Fibroblast of skin of scalp (primary cell): Measurements from ENCODE around the gene B3GNT4.
A peak's percentile ranks its signal among the peaks of the same experiment; 100 is the strongest.
"Not testable (repeated sequence)": the region's sequence is repeated elsewhere in the genome, so short reads cannot be mapped to it uniquely, and the experiment has no call there.

ENCODE experiments used
- DNase-seq: peaks from one replicate; pipeline ENCODE4 v3.0.0-alpha.2; 2013

Gene B3GNT4

GRCh38 chr12:122189626-122190475, 13.7 kb upstream of the B3GNT4 start:
- DNase-seq, result no peak

DNA sequence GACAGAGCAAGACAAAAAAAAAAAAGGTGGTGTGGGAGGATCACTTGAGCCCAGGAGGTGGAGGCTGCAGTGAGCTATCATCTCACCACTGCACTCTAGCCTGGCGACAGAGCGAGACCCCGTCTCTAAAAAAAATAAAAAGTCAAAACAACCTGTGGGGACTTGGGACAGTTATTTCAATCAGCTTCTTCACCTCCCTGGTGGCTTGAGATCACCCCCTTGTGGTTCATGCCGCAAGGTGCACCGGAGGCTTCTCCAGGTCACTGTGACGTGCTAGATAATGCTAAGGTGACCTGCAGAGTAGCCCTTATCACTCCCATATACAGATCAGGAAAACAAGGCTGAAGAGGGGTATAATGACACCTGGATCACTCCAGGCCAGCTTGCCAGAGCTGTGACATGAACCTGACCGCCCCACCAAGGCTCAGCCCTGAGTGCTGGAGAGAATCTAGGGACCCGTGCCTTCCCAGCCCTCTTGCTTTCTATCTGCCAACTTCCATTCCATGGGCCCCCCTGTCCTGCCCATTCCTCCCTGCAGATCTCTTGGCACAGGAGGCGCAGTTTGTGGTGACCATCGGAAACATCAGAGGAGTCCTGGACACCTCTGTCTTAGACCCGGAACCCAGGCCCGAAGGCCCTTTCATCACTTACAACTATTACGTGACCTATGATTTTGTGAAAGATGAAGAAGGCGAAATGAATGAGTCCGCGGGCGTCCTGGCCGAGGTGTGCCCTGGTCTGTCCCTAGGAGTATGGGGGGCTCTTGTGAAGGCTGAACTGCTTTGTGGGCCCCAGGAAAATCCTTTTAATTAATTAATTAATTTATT, 12.5 kb upstream of the B3GNT4 start:
- DNase-seq, result peak; percentile 42

DNA sequence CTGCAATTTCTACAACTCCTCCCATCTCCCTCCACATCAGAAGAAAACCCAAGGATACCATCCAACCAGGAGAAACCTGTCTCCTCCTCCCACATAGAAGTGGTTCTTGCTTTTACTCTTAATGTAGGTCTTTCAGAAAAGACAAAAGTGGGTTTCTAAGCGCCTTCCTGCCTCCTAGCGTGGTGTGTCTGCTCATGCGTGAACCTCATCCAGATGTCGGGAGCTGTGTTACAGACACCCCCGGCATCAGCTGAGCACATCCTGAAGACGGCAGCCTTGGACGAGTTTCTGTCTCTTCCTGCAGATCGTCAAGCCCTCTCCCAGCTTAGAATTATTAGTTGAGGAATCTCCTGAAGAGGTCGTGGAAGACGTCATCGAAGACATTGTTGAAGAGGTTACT, 11.1 kb upstream of the B3GNT4 start:
- no peak for DNase-seq

DNA sequence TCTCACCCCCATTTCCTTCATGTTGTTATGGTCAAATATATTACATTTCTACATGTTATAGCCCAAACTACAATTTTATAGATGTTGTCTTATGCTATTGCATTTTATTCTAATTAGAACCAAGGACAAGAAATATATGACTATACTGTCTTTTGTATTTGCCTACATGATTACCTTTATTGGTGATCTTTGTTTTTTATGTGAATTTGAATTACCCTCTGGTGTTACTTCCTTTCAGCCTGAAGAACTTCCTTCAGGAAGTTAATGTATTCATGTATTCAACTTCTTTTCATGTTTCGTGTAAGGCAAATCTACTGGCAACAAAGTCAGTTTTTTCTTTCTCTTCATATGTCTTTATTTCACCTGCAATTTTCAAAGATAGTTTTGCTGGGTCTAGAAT, 8.7 kb upstream of the B3GNT4 start:
- DNase-seq, result no peak

DNA sequence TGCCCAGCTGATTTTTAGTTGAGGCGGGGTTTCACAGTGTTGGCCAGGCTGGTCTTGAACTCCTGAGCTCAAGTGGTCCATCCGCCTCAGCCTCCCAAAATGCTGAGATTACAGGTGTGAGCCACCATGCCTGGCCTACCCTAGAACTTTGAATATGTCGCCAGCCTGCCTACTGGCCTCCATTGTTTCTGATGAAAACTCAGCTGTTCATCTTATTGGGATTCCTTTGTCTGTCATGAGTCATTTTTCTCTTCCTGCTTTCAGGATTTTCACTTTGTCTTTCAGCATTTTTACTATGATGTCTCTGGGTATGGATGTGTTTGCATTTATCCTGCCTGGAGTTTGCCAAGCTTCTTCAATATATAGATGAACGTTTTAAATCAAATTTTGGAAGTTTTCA, 8.1 kb upstream of the B3GNT4 start:
- DNase-seq, result no peak

- DNase-seq, result no peak
Observed at GRCh38 chr12:122197612-122197966, 5.9 kb upstream of the B3GNT4 start.

DNA sequence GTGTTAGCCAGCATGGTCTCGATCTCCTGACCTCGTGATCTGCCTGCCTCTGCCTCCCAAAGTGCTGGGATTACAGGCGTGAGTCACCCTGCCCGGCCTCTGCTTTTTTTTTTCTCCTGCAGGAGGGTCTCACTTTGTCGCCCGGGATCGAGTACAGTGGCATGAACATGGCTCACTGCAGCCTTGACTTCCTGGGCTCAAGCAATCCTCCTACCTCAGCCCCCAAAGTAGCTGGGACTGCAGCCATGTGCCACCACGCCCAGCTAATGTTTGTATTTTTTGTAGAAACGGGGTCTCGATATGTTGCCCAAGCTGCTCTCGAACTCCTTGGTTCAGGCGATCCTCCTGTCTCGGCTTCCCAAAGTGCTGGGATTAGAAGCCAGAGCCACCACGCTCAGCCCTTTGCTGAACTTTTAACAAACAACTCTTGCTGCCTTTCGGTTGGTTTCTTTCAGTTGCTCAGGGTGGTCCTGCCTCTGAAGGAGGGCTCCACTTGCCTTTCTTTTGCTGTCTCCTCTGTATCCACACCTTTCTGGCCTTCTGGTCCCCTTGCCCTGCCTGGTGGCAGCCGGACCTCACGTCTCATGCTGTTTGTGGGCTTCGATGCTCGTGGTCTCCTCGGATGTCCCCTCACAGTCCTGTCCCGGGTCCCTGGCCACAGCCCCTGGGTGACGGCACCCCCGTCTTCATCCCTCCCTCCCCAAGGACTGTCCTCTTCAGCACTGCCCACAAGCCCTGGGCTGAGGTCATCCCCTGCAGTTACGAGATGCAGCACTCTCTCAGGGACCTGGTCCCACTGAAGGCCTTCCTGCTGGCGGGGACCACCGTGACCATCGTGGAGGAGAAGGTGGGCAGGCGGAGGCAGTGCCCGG, 3.8 kb upstream of the B3GNT4 start:
- no peak for DNase-seq

DNA sequence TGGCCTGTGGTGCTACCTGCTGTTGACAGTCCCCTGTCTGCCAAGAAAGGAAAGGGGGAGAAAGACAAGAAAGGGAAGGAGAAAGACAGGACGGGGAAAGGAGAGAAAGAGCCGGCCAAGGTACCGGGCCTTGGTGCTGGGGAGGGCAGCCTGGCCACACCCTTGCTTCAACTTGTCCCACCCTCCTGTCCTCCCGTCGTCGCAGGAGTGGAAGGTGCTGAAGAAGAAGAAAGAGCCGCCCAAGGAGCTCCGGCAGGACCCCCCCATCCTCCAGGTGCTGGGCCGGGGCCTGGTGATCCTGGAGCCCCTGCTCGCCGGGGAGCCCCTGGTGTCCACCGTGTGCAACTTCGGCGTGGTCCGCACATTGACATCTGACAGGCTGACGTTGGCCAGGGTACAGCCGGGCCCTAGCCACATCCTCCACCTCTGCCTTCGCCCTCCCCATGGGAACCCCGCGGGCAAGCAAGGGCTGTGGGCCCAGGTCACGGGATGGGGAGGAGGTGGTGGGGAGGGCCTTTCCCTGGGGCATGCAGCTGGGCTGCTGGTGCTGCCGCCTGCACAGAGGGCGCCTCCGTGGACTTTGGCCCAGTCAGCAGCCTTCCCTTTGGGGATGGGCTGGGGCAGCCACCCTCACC, 2.9 kb upstream of the B3GNT4 start:
- no peak for DNase-seq

- DNase-seq, result no peak
Observed at GRCh38 chr12:122201381-122201780, 2.1 kb upstream of the B3GNT4 start.

GRCh38 chr12:122202017-122202416, 1.5 kb upstream of the B3GNT4 start:
- DNase-seq, result no peak

DNA sequence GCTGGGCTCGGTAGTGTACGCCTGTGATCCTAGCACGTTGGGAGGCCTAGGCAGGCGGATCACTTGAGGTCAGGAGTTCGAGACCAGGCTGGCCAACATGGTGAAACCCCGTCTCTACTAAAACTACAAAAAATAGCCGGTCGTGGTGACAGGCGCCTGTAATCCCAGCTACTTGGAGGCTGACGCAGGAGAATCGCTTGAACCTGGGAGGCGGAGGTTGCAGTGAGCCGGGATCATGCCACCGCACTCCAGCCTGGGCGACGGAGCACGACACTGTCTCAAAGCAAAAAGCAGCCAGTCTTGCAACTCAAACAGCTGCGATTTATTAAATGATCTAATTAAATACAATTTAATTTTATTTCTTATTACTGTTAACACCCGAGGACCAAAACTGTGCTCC, 698 bp upstream of the B3GNT4 start:
- DNase-seq, result not testable (repeated sequence)

DNA sequence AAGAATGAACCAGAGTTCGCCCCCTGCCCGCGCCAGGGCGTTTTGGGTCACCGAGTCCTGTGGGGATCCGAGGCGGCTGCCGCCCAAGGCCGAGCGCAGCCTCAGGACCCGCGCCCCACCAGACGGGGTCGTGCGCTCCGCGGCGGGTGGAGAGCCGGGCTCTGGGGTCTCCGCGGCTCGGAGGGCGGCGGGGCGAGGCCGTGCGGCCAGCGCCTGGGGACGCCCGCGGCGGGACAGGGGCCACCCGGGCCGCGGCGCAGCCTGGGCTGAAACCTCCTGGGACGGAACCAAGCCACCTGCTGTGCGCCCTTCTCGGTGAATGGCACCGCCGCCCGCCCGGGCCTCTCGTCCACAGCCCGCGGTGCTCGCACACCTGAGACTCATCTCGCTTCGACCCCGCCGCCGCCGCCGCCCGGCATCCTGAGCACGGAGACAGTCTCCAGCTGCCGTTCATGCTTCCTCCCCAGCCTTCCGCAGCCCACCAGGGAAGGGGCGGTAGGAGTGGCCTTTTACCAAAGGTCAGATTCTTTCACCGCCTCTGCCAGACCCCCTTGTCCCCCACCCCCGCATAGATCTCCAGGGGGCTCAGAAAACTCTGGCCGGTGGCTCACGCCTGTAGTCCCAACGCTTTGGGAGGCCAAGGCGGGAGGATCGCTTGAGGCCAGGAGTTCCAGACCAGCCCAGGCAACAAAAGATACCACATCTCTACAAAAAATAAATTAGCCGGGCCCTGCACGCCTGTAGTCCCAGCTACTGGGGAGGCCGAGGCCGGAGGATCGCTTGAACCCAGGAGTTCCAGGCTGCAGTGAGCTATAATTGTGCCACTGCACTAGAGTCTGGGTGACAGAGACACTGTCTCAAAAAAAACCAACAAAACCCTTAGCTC, 901 bp downstream of the B3GNT4 start:
- DNase-seq, result no peak

- DNase-seq, result no peak
Observed at GRCh38 chr12:122205053-122205925, 1.8 kb downstream of the B3GNT4 start.

DNA sequence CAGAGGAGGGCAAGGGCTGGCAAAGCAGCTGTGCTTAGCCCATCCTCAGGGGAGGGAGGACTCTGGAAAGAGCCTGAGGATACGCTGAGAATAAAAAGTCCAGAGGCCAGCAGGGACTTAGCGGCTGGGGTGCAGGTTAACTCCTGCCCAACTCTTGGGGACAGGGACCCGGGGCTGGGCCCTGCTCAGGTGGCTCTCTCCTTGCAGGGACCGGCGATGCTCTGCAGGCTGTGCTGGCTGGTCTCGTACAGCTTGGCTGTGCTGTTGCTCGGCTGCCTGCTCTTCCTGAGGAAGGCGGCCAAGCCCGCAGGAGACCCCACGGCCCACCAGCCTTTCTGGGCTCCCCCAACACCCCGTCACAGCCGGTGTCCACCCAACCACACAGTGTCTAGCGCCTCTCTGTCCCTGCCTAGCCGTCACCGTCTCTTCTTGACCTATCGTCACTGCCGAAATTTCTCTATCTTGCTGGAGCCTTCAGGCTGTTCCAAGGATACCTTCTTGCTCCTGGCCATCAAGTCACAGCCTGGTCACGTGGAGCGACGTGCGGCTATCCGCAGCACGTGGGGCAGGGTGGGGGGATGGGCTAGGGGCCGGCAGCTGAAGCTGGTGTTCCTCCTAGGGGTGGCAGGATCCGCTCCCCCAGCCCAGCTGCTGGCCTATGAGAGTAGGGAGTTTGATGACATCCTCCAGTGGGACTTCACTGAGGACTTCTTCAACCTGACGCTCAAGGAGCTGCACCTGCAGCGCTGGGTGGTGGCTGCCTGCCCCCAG, 2.8 kb downstream of the B3GNT4 start:
- DNase-seq, result no peak

GRCh38 chr12:122206976-122207375, 3.5 kb downstream of the B3GNT4 start:
- no peak for DNase-seq

DNA sequence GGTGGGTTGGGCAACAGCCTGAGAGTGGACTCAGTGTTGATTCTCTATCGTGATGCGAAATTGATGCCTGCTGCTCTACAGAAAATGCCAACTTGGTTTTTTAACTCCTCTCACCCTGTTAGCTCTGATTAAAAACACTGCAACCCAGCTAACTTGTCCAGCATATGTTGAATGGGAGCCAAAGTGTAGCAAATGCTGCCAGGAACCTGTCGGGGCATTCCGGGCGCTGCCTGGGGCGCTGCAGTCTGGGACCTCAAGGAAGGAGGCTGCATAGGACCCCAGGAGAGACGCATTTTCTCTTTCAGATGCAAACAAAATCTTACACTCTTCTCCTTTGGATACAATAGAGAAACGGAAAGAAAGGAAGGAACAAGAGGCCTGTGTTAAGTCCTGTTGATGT, 3.9 kb downstream of the B3GNT4 start:
- DNase-seq, result no peak

DNA sequence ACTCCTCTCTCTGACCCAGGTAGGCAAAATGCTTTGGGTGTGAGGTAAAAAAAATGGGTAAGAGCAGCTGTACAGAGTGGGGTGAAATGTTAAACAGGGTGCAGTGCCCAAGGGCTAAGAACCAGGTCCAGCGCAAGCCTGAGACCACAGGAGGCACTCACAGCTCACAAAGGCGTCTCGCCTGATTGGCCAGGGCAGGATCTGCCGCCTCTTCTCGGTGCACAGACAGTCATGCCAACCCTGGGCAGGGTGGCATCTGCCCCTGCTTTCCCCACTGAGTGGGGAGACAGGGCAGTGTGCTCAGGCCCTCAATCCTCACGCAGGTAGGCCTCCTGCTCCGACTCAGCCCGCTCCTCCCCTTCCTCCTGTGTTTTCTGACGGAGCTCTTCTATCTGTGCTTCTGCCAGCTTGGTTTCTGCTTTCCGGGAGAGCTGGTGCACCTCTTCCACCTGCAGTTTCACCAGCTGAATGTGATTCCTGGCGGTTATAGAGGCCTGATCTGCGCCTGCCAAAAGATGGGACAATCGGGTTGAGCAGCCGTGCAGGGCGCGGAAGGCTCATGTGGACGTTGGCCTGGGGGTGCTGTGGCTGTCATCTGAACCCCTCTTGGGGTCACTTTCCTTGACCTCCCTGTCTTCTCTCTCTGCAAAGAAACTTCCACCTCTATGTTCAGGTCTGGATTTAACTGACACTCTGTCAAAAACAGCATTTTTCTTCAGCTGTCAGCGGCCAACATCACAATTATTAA, 4.7 kb downstream of the B3GNT4 start:
- DNase-seq, result no peak

GRCh38 chr12:122215771-122216170, 12.3 kb downstream of the B3GNT4 start:
- DNase-seq, result no peak

DNA sequence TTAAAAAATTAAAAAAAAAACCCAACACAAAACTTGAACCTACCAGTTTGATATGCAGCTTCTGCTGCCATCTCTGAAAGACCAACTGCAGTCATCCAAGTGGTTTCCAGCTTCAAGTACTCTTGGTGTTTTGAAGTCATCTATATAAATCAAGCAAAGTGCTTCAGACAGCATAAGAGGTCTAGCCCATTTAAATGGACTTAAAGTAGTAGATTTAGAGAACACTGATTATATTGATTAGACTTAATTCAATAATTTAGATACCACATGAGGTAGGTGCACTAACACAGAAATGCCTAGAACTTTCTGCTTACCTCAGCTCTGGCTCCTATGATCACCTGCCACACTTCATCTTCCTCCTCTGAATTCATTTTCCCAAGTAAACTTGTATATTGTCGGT, 12.9 kb downstream of the B3GNT4 start:
- DNase-seq, result no peak
